Middle frontal gyrus (tissue), 1 donor: ENCODE measurements around the gene TMEM14A.

Source experiments
- DNase-seq: peaks from one replicate; pipeline ENCODE4 v3.0.0-alpha.2; 2015; ENCODE audit warnings: low spot score; ENCODE audit errors: extremely low spot score

Gene TMEM14A

GRCh38 chr6:52670502-52671409 is at the start of gene TMEM14A:
TMEM14A (plus strand) TSS chr6:52671113; CDS start chr6:52677103, 5,990 bp downstream.
- peak; percentile 86 for DNase-seq

GRCh38 chr6:52621631-52622030 is 49.3 kb upstream of the TMEM14A start:
- DNase-seq, result no peak

GRCh38 chr6:52622810-52623209 is 48.1 kb upstream of the TMEM14A start:
- no peak for DNase-seq

- no peak for DNase-seq
These were observed 38.9 kb upstream of the TMEM14A start for GRCh38 chr6:52632011-52632410.

GRCh38 chr6:52634211-52634610 is 36.7 kb upstream of the TMEM14A start:
- no peak for DNase-seq

GRCh38 chr6:52635049-52635577 is 35.8 kb upstream of the TMEM14A start:
- DNase-seq, result no peak

- no peak for DNase-seq
These were observed 34.1 kb upstream of the TMEM14A start for GRCh38 chr6:52636830-52637229.

GRCh38 chr6:52639493-52639892 is 31.4 kb upstream of the TMEM14A start:
- no peak for DNase-seq

- DNase-seq, result no peak
These were observed 30.7 kb upstream of the TMEM14A start for GRCh38 chr6:52640170-52640569.

- DNase-seq, result no peak
These were observed 30.0 kb upstream of the TMEM14A start for GRCh38 chr6:52640916-52641315.

- DNase-seq, result no peak
These were observed 29.5 kb upstream of the TMEM14A start for GRCh38 chr6:52641388-52641787.

- DNase-seq, result no peak
These were observed 29.1 kb upstream of the TMEM14A start for GRCh38 chr6:52641826-52642225.

GRCh38 chr6:52642368-52642767 is 28.5 kb upstream of the TMEM14A start:
- DNase-seq, result no peak

GRCh38 chr6:52643158-52643557 is 27.8 kb upstream of the TMEM14A start:
- no peak for DNase-seq

- DNase-seq, result no peak
These were observed 26.7 kb upstream of the TMEM14A start for GRCh38 chr6:52644253-52644652.

- DNase-seq, result no peak
These were observed 24.9 kb upstream of the TMEM14A start for GRCh38 chr6:52645976-52646375.

- DNase-seq, result no peak
These were observed 23.7 kb upstream of the TMEM14A start for GRCh38 chr6:52647199-52647598.

- DNase-seq, result no peak
These were observed 21.3 kb upstream of the TMEM14A start for GRCh38 chr6:52649536-52650160.

GRCh38 chr6:52650941-52651340 is 20.0 kb upstream of the TMEM14A start:
- no peak for DNase-seq

GRCh38 chr6:52653151-52653550 is 17.8 kb upstream of the TMEM14A start:
- DNase-seq, result no peak

- DNase-seq, result no peak
These were observed 16.9 kb upstream of the TMEM14A start for GRCh38 chr6:52654007-52654406.

GRCh38 chr6:52654592-52654991 is 16.3 kb upstream of the TMEM14A start:
- no peak for DNase-seq
